ENCODE measurements around the gene LINC00237.

DNA sequence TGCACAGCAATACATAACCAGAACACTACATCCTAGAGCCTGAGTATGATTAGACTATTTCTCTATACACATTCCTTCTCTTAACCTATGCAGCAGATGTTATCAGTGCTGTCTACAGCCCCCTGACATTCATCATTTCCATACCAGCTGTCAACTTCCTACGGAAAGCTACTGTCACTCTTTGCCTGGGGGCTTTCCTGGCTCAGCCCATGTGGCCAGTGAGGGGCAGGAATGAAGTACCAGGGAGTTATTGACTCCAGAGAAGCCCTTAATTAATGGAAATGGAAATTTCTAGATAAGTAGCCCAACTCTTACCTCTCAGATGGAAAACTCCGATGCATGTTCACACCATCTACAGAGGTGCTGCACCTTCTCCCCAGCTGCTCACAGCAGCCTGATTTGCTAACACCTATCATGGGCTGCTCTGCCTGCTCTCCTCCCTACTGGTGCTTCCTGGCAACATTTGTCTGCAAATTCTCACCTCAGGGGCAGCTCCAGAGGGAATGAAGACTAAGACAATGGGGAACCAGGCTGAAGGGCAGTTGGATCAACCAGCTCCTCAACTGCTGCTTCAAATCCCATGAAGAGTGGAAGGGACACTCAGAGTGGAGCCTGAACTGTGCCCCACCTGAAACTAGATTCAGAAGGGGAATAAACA lies 59.6 kb downstream of the LINC00237 start:
- TF ChIP-seq, protein P1, sequence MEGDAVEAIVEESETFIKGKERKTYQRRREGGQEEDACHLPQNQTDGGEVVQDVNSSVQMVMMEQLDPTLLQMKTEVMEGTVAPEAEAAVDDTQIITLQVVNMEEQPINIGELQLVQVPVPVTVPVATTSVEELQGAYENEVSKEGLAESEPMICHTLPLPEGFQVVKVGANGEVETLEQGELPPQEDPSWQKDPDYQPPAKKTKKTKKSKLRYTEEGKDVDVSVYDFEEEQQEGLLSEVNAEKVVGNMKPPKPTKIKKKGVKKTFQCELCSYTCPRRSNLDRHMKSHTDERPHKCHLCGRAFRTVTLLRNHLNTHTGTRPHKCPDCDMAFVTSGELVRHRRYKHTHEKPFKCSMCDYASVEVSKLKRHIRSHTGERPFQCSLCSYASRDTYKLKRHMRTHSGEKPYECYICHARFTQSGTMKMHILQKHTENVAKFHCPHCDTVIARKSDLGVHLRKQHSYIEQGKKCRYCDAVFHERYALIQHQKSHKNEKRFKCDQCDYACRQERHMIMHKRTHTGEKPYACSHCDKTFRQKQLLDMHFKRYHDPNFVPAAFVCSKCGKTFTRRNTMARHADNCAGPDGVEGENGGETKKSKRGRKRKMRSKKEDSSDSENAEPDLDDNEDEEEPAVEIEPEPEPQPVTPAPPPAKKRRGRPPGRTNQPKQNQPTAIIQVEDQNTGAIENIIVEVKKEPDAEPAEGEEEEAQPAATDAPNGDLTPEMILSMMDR (IDR thresholded peaks at IDR 0.05; ENCODE audit: insufficient read depth, low read length) = no peak
- TF ChIP-seq, protein P2, sequence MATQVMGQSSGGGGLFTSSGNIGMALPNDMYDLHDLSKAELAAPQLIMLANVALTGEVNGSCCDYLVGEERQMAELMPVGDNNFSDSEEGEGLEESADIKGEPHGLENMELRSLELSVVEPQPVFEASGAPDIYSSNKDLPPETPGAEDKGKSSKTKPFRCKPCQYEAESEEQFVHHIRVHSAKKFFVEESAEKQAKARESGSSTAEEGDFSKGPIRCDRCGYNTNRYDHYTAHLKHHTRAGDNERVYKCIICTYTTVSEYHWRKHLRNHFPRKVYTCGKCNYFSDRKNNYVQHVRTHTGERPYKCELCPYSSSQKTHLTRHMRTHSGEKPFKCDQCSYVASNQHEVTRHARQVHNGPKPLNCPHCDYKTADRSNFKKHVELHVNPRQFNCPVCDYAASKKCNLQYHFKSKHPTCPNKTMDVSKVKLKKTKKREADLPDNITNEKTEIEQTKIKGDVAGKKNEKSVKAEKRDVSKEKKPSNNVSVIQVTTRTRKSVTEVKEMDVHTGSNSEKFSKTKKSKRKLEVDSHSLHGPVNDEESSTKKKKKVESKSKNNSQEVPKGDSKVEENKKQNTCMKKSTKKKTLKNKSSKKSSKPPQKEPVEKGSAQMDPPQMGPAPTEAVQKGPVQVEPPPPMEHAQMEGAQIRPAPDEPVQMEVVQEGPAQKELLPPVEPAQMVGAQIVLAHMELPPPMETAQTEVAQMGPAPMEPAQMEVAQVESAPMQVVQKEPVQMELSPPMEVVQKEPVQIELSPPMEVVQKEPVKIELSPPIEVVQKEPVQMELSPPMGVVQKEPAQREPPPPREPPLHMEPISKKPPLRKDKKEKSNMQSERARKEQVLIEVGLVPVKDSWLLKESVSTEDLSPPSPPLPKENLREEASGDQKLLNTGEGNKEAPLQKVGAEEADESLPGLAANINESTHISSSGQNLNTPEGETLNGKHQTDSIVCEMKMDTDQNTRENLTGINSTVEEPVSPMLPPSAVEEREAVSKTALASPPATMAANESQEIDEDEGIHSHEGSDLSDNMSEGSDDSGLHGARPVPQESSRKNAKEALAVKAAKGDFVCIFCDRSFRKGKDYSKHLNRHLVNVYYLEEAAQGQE (IDR thresholded peaks at IDR 0.05; ENCODE audit: insufficient replicate concordance, low read depth) = no peak
- no peak for TF ChIP-seq POLR2AphosphoS5 (IDR thresholded peaks at IDR 0.05; ENCODE audit: low read depth)
